ENCODE data around the gene CILP.

DNA sequence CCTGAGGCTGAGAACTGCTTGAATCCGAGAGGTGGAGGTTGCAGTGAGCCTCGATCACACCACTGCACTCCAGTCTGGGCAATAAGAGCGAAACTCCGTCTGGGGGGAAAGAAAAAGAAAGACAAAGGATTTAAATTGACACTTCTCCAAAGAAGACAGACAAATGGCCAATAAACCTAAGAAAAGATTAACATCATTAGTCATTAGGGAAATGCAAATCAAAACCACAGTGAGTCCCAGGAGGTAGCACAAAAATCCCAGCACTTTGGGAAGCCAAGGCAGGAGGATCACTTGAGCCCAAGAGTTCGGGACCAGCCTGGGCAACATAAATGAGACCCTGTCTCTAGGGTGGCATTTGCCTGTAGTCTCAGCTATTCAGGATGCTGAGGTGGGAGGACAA is 38.7 kb downstream of the CILP start:
- TF ChIP-seq, protein P1, sequence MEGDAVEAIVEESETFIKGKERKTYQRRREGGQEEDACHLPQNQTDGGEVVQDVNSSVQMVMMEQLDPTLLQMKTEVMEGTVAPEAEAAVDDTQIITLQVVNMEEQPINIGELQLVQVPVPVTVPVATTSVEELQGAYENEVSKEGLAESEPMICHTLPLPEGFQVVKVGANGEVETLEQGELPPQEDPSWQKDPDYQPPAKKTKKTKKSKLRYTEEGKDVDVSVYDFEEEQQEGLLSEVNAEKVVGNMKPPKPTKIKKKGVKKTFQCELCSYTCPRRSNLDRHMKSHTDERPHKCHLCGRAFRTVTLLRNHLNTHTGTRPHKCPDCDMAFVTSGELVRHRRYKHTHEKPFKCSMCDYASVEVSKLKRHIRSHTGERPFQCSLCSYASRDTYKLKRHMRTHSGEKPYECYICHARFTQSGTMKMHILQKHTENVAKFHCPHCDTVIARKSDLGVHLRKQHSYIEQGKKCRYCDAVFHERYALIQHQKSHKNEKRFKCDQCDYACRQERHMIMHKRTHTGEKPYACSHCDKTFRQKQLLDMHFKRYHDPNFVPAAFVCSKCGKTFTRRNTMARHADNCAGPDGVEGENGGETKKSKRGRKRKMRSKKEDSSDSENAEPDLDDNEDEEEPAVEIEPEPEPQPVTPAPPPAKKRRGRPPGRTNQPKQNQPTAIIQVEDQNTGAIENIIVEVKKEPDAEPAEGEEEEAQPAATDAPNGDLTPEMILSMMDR (conservative IDR thresholded peaks at IDR 0.05; ENCODE audit: low read length): no peak
- no peak for TF ChIP-seq EZH2phosphoT487 (IDR thresholded peaks at IDR 0.05; ENCODE audit: borderline replicate concordance, low read depth, low read length)

Measured in OCI-LY7 (cell line).